Mucosa of rectum (tissue), 2 donors: ENCODE results near the gene SHISA4.
A peak's percentile ranks its signal among the peaks of the same experiment; 100 is the strongest.

ENCODE experiments used
- H3K27ac ChIP-seq, 2 donors: one replicate each; pipeline ENCODE4 v1.7.0; 2013; ENCODE audit warnings: inconsistent platforms in 2 of 2, low read depth in 2 of 2, low read length in 2 of 2
- H3K27me3 ChIP-seq, 2 donors: one replicate each; pipeline ENCODE4 v1.7.0; 2013; ENCODE audit warnings: low read length in 2 of 2; ENCODE audit not compliant: control insufficient read depth in 2 of 2, insufficient read depth in 2 of 2
- H3K36me3 ChIP-seq, 2 donors: one replicate each; pipeline ENCODE4 v1.7.0; 2013; ENCODE audit warnings: low read length in 2 of 2; ENCODE audit not compliant: control insufficient read depth in 2 of 2, insufficient read depth in 2 of 2
- H3K4me1 ChIP-seq, 2 donors: one replicate each; pipeline ENCODE4 v1.7.0; 2013; ENCODE audit warnings: low read length in 2 of 2, mild to moderate bottlenecking in 1 of 2; ENCODE audit not compliant: control insufficient read depth in 2 of 2, insufficient read depth in 2 of 2
- H3K4me3 ChIP-seq, 2 donors: one replicate each; pipeline ENCODE4 v1.7.0; 2013; ENCODE audit warnings: low read length in 2 of 2
- H3K9ac ChIP-seq, 2 donors: one replicate each; pipeline ENCODE4 v1.7.0; 2013; ENCODE audit warnings: low read length in 2 of 2, low read depth in 1 of 2, mild to moderate bottlenecking in 1 of 2
- H3K9me3 ChIP-seq, 2 donors: one replicate each; pipeline ENCODE4 v1.7.0; 2013; ENCODE audit warnings: low read length in 2 of 2; ENCODE audit not compliant: control insufficient read depth in 2 of 2
- donor health status: healthy.
- donor health status: Normal muscosa, but diverticular disease.

SHISA4 gene

GRCh38 chr1:201889090-201889968 lies 631 bp downstream of the SHISA4 start:
- H3K27ac ChIP-seq, result no peak overlapping the region
- H3K9me3 ChIP-seq, result no peaks in the 10 kb centered on the region
- H3K27me3 ChIP-seq, result peaks cover 21 to 28% of the 10 kb centered on the region in 2 donors
- H3K9ac ChIP-seq, result peak overlapping the region; percentile 14 to 41
- H3K4me1 ChIP-seq, result peaks cover 6 to 12% of the 10 kb centered on the region in 2 donors
- H3K36me3 ChIP-seq, result no peaks in the 10 kb centered on the region
- H3K4me3 ChIP-seq, result peak overlapping the region; percentile 69 to 70

- peaks cover 21 to 28% of the 10 kb centered on the region in 2 donors for H3K27me3 ChIP-seq
- H3K9ac ChIP-seq, result no peak overlapping the region
- no peaks in the 10 kb centered on the region for H3K36me3 ChIP-seq
- H3K9me3 ChIP-seq, result no peaks in the 10 kb centered on the region
- no peak overlapping the region for H3K4me3 ChIP-seq
- no peak overlapping the region for H3K27ac ChIP-seq
- H3K4me1 ChIP-seq, result peaks cover 6 to 12% of the 10 kb centered on the region in 2 donors
These were observed 1.5 kb downstream of the SHISA4 start for GRCh38 chr1:201890223-201890622.

GRCh38 chr1:201890806-201891450 lies 2.2 kb downstream of the SHISA4 start:
- no peak overlapping the region for H3K9ac ChIP-seq
- H3K27ac ChIP-seq, result no peak overlapping the region
- no peak overlapping the region for H3K4me3 ChIP-seq
- peaks cover 19 to 28% of the 10 kb centered on the region in 2 donors for H3K27me3 ChIP-seq
- H3K9me3 ChIP-seq, result no peaks in the 10 kb centered on the region
- H3K4me1 ChIP-seq, result peaks cover 6 to 12% of the 10 kb centered on the region in 2 donors
- no peaks in the 10 kb centered on the region for H3K36me3 ChIP-seq

DNA sequence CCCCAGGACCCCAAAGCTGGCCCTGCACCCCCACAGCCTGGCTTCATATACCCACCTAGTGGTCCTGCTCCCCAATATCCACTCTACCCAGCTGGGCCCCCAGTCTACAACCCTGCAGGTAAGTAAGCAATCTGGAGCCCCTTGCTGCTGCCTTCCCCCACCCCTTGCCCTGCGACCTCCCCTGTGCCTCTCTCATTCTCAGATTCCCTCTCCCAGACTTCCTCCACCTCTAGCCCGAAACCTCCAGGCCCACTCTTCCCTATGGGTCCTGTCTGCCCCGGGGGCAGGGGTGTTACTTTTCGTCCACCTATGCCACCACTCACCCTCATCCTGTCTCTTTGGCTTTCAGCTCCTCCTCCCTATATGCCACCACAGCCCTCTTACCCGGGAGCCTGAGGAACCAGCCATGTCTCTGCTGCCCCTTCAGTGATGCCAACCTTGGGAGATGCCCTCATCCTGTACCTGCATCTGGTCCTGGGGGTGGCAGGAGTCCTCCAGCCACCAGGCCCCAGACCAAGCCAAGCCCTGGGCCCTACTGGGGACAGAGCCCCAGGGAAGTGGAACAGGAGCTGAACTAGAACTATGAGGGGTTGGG lies 2.9 kb downstream of the SHISA4 start:
- Histone ChIP-seq H3K9me3 (no peaks in the 10 kb centered on the region), H3K27ac (no peak overlapping the region), H3K4me3 (no peak overlapping the region), H3K4me1 (peaks cover 6 to 15% of the 10 kb centered on the region in 2 donors), H3K36me3 (no peaks in the 10 kb centered on the region), H3K27me3 (peaks cover 19 to 27% of the 10 kb centered on the region in 2 donors), H3K9ac (no peak overlapping the region)

DNA sequence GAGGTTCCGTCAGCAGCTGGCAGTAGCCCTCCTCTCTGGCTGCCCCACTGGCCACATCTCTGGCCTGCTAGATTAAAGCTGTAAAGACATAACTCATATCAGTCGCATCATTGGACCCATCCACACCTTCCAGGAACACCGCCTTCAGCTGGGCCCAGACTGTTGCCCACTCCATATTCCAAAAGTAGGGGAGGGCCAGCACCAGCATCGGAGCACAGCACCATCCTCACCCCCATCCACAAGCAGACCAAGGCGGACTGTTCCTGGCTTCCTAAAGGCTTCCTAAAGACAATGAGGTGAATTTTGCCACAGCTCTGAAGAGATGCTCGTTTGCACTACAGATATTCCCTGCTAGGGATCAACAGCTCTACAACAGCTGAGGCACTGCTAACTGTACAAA lies 3.5 kb downstream of the SHISA4 start:
- Histone ChIP-seq H3K27me3 (peaks cover 14 to 20% of the 10 kb centered on the region in 2 donors), H3K4me3 (no peak overlapping the region), H3K27ac (no peak overlapping the region), H3K9ac (no peak overlapping the region), H3K36me3 (no peaks in the 10 kb centered on the region), H3K4me1 (peaks cover 6 to 15% of the 10 kb centered on the region in 2 donors), H3K9me3 (no peaks in the 10 kb centered on the region)

DNA sequence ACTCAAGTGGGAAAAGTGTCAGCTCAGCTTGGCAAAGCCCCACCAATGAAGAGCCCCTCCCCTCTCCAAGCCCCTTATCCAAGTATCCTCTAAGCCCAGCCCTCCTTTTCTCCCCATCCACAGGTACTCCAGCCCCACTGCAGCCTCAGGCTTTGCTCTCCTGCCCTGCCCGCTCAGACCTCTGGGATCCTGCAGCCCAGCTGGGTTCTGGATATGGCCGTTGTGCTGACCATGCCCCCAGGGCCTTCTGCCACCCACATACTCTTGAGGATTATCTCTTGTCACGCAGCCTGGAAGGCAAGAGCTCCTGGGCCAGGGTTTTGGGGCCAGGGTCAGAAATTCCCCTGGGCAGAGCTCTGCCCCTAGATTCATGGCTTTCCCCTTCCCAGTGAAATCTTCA lies 4.7 kb downstream of the SHISA4 start:
- no peak overlapping the region for H3K27ac ChIP-seq
- no peaks in the 10 kb centered on the region for H3K9me3 ChIP-seq
- no peaks in the 10 kb centered on the region for H3K36me3 ChIP-seq
- H3K27me3 ChIP-seq, result peaks cover 7 to 8% of the 10 kb centered on the region in 2 donors
- no peak overlapping the region for H3K4me3 ChIP-seq
- no peak overlapping the region for H3K9ac ChIP-seq
- H3K4me1 ChIP-seq, result peaks cover 6 to 14% of the 10 kb centered on the region in 2 donors

- Histone ChIP-seq H3K36me3 (no peaks in the 10 kb centered on the region), H3K4me3 (no peak overlapping the region), H3K9me3 (no peaks in the 10 kb centered on the region), H3K27ac (peak overlapping the region in 1 of 2 donors; percentile 16), H3K4me1 (peaks cover 0 to 5% of the 10 kb centered on the region in 2 donors), H3K9ac (no peak overlapping the region), H3K27me3 (peaks cover 3% of the 10 kb centered on the region in 2 donors)
These were observed 5.8 kb downstream of the SHISA4 start for GRCh38 chr1:201894343-201895119.

GRCh38 chr1:201895120-201895665 lies 6.5 kb downstream of the SHISA4 start:
- Histone ChIP-seq H3K9me3 (no peaks in the 10 kb centered on the region), H3K4me3 (no peak overlapping the region), H3K27me3 (no peaks in the 10 kb centered on the region), H3K27ac (no peak overlapping the region), H3K36me3 (no peaks in the 10 kb centered on the region), H3K4me1 (peaks cover 0 to 3% of the 10 kb centered on the region in 2 donors), H3K9ac (no peak overlapping the region)

- Histone ChIP-seq H3K9ac (no peak overlapping the region), H3K9me3 (no peaks in the 10 kb centered on the region), H3K36me3 (no peaks in the 10 kb centered on the region), H3K4me3 (no peak overlapping the region), H3K4me1 (peaks cover 0 to 3% of the 10 kb centered on the region in 2 donors), H3K27me3 (no peaks in the 10 kb centered on the region), H3K27ac (peak overlapping the region; percentile 48 to 65)
These were observed 7.5 kb downstream of the SHISA4 start for GRCh38 chr1:201895913-201896807.
